NCI-H345 treated with DMSO at 0.1 percent for 48 hours (cell line): ENCODE data around the gene APCDD1L.
"Not testable (repeated sequence)": the region's sequence is repeated elsewhere in the genome, so short reads cannot be mapped to it uniquely, and the experiment has no call there.

Experiments
- DNase-seq: peaks from one replicate; lab custom pipeline; 2025; ENCODE audit not compliant: unreplicated experiment; lab: John Stamatoyannopoulos, UW

APCDD1L gene

DNA sequence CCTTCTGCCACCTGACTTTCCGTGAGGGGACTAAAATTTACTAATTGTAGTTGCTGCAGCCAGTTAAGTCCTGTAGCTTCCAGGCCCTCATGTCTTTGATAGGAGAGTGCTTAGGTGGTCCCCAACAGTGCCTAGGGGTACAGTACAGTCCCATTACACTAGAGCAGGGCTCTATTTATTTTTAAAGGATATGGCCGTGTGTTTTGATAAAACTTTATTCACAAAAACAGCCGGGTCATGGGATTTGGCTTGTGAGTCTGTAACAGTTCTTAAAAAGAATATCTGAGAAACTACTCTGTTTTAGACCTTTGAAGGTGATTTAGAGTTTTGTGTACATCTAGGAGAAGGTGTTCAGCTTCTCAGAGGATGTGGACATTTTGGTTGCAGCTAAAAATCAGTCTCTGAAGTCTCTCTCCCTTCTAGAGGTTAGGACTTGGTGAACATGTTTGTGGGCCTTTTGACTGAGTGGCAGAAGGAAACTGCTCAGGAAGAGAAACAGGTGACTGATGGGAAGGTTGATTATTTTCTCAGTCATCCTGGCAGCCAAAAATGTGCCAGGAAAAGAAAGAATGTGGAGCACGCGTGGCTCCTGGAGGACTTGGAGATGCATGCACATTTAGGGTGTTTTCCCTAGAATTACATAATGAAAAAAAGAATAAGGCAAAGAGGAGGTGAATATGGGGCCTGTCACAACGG, 68.8 kb downstream of the APCDD1L start:
- DNase-seq: no peak

DNA sequence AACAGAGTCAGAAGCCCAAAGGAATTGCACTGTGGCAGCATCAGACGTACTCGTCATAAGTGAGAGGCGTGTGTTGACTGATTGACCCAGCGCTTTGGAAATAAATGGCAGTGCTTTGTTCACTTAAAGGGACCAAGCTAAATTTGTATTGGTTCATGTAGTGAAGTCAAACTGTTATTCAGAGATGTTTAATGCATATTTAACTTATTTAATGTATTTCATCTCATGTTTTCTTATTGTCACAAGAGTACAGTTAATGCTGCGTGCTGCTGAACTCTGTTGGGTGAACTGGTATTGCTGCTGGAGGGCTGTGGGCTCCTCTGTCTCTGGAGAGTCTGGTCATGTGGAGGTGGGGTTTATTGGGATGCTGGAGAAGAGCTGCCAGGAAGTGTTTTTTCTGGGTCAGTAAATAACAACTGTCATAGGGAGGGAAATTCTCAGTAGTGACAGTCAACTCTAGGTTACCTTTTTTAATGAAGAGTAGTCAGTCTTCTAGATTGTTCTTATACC, 70.4 kb downstream of the APCDD1L start:
- DNase-seq: no peak

DNA sequence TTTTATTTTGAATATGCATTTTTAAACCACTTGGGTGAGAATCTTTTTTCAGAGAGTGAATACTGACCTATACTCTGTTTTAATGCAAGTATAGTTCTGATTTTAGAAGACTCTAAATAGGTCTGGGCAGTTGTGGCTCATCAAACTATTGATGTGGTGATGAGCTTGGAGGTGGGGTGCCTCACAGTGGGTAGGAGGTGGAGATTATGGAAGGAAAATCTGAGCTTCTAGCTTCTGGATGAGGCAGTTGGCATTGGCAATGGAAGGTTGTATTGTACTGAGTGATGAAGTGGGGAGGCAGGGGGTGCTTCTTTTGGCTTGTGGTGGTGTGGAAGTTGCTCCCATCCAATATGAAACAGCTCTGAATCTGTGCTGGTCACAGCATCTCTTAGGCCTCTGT, 73.5 kb downstream of the APCDD1L start:
- DNase-seq: no peak

DNA sequence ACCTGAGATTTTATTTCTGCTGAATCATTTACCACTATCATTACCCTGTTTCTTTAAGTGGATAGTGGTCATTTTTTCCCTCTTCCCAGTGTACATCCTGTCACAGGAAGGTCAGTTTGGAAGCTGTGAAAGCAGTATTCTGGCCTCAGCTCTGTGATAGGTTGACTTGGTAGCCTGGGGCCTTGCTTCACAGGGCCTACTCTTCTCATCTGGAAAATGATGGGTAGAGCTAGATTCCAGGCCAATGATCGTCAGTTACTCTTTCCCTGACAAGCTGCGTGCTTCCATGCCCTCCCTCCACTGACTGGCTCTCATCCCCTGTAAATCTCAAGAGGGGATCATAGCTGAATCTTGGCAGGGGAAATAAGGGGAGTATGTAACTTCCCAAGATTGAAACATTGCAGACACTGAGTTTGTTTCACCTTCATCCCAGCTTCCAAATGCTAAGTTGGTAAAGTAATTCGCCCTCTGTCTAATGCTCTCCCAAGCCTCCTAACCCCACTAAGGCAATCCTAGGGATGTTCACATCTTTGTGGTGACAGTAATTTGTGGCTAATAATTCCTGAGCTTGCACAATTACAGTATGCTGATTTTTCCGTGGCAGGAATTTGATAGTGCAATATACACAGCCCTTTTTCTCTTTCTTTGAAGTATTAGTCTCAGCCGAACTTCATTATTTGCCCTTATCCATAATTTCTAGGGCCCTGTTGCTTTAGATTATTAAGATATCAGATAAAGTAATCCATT, 75.0 kb downstream of the APCDD1L start:
- no peak for DNase-seq

DNA sequence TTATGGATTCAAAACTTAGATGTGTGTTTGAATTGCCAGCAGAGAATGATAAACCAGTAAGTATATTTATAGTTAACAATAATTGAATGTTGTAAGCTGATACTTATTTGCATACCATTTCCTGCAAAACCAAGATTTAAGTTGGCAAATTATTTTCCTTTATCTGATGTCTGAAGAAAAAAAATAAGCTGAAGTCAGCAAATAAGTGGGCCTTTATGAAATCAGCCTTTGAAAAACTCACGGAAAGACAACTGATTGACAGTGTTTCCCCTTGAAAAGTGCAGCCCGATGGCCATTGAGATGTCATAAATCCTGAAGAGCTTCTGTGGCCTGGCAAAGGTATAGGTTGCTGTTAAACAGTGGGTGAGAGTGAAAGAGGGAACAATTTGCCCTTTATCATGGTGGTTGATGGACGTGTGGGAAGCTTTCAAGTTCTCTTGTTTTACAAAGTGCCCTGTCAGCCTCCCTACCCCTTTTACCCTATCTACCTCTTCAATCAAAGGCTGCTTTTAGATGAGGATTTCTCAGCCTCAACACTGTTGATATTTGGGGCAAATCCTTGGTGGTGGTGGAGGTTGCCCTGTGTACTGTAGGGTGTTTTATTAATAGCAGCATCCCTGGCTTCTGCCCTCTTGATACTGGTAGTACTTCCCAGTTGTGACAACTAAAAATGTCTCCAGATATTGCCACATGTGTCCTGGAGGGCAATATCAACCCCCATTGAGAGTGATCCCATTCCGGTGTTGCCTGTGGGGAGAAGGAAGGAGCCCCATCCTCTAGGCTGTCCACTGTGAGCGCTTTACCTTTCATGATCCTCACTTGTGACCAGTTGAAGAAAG, 76.0 kb downstream of the APCDD1L start:
- DNase-seq: no peak

DNA sequence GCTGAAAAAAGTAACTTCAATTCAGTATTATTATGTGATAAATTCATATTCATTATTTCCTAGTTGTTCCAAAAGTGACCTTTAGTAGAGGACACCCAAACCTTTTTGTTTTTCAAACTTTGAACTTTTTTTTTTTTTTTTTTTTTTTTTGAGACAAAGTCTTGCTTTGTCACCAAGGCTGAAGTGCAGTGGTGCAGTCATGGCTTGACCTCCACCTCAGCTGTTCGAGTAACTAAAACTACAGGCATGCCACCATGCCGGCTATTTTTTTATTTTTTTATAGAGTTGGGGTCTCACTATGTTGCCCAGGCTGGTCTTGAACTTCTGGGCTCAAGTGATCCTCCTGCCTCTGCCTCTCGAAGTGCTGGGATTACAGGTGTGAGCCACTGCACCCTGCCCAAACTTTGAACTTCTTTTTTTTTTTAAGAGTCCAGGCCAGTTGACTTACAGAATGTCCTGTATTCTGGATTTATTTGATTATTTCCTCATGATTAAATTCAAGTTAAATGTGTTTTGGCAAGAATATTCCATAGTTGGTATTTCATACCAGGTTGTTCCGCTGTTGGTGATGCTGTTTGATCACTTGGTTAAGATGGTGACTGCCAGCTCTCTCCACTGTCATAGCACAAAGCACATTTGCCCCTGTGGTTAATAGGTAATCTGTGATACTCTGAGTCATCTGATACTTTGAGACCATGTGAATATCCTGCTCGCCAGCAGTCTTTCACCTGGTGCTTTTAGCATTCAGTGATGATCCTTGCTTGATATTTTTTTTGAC, 78.1 kb downstream of the APCDD1L start:
- no peak for DNase-seq

DNA sequence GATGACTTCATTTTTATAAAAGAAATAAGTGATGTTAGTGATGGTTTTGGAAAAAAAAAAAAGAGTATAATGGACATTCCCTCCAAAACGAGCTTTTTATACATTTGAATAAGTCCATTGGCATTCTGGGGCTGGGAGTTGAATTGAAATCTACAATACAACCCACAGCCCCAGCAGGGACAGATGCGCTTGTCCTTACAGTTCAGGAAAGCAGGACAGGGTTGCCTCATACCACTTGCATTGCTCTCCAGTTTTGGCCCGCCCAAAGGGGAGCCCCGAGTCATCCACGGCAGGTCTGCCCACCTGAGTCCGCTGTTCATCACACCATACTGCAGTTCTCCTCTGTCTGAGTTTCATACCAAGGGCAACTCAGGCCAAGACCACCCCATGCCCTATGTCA, 80.0 kb downstream of the APCDD1L start:
- DNase-seq: no peak

DNA sequence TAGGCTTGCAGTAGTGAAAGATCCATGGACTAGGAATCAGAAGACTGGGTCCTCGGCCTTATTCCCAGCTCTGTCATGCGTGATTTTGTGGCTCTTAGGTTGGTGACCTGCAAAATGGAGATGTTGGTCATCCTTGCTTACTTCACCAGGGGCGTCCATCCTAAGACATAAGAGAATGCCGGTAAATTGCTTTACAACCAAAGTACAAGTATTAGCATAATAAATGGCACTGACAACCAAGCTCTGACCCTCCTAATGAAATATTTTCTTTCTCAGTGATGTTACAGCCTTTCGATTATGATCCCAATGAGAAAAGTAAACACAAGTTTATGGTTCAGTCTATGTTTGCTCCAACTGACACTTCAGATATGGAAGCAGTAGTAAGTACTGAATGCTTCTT, 80.9 kb downstream of the APCDD1L start:
- DNase-seq: no peak

DNA sequence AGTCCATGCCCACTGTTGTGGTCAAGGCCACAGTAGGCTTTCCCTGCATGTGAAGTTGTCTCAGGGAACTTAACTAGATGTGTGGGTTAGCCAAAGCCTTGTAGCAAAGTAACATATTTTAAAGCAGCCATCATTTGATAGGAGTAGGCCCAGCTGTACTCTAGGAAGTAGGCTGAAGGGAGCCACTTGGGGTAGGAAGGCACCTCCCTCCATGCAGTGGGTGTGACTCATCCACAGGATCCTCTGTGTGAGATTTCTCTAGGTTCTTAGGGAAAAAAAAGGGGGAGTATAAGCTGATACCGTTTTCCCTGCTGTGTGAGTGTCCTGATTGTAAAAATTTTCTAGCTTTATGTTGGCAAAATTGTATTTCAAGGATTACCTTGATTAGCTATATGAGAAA, 81.4 kb downstream of the APCDD1L start:
- DNase-seq: no peak

DNA sequence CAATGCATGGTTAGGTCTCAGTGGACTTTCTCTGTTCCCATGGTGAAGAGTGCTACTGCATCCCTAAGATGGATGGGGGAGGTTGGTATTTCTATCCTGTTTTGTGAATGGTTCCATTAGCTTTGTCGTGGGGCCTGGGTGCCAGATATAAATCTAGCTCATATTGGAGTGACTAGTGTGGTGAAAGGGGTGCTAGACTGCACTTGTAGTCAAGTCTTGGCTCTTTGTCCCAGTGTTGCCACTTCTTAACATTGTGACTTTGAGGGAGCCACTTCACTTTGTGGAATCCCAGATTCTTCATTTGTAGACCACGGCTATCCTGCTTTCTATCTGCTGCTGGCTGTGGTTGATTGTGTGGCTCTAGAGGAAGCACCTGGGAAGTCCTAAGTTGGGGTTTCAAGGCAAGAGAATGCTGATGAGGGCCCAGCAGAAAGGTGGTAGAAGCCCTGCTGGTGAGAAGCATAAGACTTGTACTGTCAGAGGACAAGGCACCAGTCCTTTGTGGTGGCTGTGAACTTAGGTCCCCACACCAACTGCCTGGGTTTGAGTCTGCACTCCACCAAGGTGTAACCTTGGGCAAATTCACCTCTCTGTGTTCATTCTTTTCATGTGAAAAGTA, 82.1 kb downstream of the APCDD1L start:
- DNase-seq: no peak

DNA sequence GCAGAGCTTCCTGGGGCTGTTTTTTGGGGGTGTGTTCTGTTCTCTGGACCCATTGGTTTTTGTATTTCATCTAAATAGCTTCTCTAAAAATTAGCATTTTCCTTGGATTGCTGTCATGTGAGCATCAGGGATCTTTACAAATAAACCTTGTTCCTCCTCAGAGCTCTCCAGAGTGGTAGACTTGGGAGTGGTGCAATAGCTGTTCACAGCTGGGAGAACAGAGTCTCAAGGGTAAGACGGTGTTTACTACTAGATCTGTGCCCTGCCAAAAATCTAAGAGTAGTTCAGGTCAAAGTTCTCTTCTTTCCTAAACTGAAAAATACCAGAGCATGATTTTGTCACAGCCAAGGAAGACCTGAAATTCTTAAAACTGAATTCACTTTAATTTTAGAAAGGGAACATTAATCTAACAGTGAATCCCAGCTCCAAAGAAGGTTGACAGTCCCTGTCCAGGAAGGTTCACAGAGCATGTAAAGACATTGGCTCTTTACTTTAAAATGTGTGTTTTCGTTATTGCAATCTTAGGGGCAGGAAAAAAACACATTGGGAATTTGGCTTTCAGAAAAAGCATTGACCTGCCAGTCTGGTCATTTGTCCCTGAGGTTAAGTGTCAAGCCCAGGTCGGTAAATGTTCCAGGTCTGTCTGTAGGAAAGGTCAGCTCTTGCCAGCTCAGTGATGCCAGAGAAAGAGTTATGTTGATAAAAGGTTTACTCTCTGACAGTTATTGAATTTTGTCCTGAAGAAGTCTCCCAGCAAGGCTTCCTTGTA, 82.8 kb downstream of the APCDD1L start:
- no peak for DNase-seq

DNA sequence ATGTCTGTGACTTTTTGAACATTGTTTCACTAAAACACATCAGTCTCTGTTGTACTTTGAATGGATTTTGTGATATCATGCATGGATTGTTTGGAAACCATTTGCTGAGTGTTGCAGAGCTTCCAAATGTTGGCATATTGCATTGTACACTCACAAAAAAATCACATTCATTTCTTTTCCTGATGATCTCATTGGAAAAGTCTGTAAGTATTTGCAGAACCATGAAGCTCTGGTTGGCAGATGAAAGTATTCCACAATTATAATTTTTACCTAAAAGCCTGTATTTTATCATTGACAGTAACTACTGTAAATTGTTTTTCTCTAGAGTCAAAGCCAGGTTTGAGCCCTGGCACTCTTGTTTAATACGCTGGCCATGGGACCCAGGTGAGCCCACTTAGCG, 84.1 kb downstream of the APCDD1L start:
- DNase-seq: no peak

DNA sequence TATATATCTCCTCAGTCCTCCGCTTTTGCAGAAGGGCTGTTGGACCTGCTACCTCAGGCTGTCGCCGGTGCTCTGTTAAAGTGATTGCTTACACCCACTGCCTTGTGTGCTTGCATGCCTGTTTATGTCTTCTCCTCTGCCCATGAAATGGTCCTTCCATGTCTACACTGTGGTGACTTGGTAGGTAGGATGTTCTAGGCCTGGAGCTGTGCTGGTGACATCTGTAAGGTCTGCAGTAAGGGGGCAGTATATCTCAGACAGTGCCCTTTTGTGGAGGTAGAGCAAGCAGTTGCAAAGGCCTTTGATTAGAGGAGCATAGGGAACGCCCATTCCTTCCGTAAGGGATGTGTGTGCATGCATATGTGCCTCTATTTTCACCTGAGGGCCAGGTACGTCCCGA, 85.9 kb downstream of the APCDD1L start:
- no peak for DNase-seq

DNA sequence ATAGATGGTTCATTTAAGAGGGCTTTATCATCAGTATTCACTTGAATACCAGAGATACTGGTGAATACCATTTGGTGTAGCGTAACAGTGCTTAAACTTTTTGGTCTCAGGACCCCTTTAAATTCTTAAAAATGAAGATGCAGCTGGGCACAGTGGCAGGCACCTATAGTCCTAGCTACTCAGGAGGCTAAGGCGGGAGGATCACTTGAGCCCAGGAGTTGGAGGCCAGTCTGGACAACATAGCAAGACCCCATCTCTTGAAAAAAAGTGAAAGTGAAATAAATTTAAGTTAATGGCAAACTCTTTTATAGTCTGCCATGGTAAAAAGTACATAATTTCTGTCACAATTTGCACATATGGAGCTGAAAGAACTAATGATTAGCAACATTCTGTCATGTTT, 86.8 kb downstream of the APCDD1L start:
- DNase-seq: no peak

DNA sequence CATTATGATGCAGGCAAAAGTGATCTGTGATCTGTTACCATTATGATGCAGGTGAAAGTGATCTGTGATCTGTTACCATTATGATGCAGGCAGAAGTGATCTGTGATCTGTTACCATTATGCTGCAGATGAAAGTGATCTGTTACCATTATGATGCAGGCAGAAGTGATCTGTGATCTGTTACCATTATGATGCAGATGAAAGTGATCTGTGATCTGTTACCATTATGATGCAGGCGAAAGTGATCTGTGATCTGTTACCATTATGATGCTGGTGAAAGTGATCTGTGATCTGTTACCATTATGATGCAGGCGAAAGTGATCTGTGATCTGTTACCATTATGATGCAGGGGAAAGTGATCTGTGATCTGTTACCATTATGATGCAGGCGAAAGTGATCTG, 87.6 kb downstream of the APCDD1L start:
- not testable (repeated sequence) for DNase-seq

DNA sequence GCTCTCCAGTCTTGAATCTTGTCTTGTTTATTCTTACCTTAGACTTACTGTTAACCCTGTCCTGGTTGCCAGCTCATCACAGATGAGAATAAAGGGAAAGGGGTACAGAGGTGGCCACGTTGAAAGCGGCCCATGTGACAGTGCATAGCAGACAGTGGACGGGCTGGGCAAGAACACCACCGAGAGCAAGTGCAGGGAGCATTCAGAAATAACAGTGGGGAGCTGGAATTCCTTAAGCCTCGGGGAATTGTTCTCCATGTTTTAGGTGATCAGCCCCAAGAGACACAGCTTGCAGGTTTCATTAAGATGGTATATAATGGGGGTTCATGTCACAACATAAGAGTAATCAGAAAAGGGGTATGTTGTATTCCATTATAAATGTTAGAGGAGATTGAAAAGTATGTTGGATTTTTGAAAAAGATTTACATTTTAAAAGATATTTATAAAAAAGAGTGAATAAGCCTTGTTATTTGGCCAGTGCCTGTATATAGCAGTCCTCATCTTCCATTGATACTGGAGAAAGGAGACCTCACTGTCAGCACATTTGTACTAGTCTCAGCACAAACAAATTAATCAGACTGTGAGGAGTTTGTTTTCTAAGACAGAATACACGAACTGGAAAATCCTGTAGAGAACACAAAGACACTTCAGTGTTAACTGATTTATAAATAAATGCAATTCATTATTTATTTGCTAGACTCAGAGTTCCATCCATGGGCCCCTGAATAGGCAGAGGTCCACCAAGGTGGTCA, 90.8 kb downstream of the APCDD1L start:
- DNase-seq: no peak

DNA sequence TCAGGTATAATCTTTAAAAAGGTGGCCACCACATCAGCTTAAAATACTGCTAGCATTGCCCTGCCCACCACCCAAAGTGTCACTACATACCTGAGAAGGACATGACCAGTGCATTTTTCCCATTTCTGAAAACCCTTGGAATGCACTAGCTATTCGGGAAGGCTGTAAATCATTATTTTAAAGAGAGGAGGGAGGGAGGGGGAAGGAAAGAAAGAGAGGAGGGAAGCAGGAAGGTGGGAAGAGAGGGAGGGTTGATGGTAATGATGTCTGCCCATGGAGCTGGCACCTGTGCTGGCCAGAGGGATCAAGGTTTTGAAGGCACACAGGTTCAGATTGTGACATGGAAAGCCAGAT, 93.7 kb downstream of the APCDD1L start:
- no peak for DNase-seq

DNA sequence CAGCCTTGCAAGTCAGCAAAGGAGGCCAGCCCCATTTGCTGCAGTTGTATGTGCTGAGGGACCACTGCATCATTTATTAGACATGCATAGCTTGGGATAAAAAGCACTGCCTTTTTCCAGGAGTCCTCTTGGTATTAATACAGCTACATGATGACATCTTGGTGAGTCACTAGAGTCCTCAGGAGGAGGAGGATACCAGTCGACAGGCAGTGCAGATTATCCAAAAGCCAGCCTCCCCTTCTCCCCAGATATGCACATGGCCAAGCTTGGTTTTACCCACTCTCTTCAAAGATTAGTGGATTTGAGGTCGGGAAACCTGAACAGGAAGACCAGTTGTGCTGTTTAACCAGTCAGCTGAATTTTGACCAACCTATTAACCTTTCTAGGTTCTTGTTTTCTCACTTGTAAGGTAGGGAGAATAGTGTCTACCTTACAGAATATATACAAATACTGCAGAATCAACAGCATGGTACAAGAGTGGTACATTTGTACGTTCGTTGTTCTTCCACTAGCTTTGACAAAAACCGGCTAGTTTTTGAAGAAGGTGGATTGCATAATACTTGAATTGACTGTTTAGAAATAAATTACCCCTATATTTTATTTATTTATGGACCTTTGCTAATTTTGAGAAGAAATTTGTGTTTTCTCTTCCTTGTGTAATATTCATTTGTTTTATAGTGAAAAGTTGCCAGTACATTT, 94.3 kb downstream of the APCDD1L start:
- DNase-seq: no peak
